Activated CD4-positive, alpha-beta T cell treated with anti-CD3 and anti-CD28 coated beads, Interleukin-2, amount 10 ng/mL, durations not matched to agents 24 days and 14 days (primary cell): ENCODE measurements around the gene ALKBH3. TPM values are rescaled to one million over a fixed set of nuclear protein-coding genes. Genes with fewer than 3 reads are reported as not detected.

Source experiments
- DNase-seq: peaks from one replicate; pipeline ENCODE4 v3.0.0; 2022
- H3K27ac Mint-ChIP-seq: one replicate; pipeline ENCODE4 v1.8.0; 2022; ENCODE audit warnings: mild to moderate bottlenecking, mixed read lengths
- H3K27me3 Mint-ChIP-seq: one replicate; pipeline ENCODE4 v1.8.0; 2022; ENCODE audit warnings: mixed read lengths
- H3K36me3 Mint-ChIP-seq: one replicate; pipeline ENCODE4 v1.8.0; 2022; ENCODE audit warnings: low read depth, mild to moderate bottlenecking, mixed read lengths
- H3K4me1 Mint-ChIP-seq: one replicate; pipeline ENCODE4 v1.8.0; 2021; ENCODE audit warnings: mixed read lengths
- H3K4me3 Mint-ChIP-seq: one replicate; pipeline ENCODE4 v1.8.0; 2022; ENCODE audit warnings: mild to moderate bottlenecking, moderate library complexity, mixed read lengths
- H3K9me3 Mint-ChIP-seq: one replicate; pipeline ENCODE4 v1.8.0; 2021; ENCODE audit warnings: mixed read lengths
- intact Hi-C: fragments of 100-400 bp; cut with micrococcal nuclease; formaldehyde crosslinking; loops from one replicate; pipeline ENCODE4 v1.15.1; 2023
- total RNA-seq: library from RNA; stranded (reverse); gene quantifications from 2 replicates; pipeline ENCODE4 v1.2.3, GENCODE V29; 2022

Gene ALKBH3
- total RNA-seq, 1 donor from 2014 or later: 38.3 TPM

DNA sequence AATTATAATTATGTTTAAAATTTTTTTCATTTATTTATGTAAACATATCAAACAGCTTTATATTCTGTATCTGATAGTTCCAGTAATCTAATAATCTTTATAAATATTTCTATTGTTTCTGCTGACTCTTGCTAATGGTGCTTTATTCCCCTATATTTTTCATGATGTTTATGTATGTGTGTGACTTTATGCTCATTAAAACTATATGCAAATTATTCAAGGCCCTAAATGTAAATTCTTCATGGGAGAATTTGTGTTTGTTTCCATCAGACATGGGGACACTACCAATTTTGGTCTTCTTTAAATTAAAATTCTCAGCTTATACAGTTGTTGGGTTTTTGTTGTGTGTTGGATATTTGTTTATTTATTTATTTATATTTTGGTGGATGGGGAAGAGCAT lies 13.7 kb upstream of the ALKBH3 start:
- intact Hi-C loops: loop anchor here (10.0 kb wide), 1 partner anchor 552 kb away; the partner anchor contains the start of gene API5
- Mint-ChIP-seq H3K27ac (no peak overlapping the region), H3K27me3 (peaks cover 49% of the 10 kb centered on the region), H3K36me3 (peaks cover 9% of the 10 kb centered on the region), H3K4me3 (no peak overlapping the region), H3K4me1 (peaks cover 28% of the 10 kb centered on the region), H3K9me3 (peaks cover 12% of the 10 kb centered on the region)
- DNase-seq: no peak

DNA sequence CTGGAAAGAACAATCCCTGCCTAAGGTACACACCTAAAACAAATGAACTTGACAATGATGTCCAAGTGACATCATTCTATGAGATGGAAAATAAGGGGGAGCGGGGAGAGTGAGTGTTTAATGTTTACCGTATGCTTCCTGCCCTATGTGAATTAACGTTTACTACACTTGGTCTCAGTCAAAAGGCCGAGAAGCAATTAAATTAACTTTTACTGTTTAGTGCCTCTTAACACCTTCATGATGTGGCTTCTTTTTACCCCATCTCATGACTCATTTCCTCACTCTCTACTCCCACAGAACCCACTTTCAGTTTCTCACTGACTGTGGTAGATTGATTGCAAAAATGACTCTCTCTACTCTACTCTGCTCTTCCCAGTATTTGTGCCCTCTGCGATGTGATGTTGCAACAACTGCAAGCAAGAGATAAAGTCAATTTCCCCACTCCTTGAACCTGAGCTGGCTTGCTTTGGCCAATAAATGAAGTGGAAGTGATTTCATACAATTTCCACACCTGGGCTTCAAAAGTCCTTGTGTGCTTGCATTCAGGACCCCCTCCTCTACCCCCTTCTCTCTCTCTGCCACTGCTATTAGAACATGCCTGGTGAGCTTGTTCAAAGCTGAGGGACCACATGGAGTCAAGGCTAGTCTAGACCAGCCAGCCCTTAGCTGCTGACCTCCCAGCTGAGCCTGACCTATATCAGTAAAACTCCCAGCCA lies 11.6 kb upstream of the ALKBH3 start:
- Mint-ChIP-seq H3K27ac (peak overlapping the region; percentile 76), H3K9me3 (peaks cover 9% of the 10 kb centered on the region), H3K4me1 (peaks cover 28% of the 10 kb centered on the region), H3K4me3 (peak overlapping the region; percentile 66), H3K27me3 (peaks cover 60% of the 10 kb centered on the region), H3K36me3 (peaks cover 9% of the 10 kb centered on the region)
- DNase-seq: peak; percentile 89
- intact Hi-C loops: loop anchor here (1.0 to 10.0 kb wide), 6 partner anchors 11 to 554 kb away; partner anchors contain the start of genes ALKBH3, API5 and HSD17B12

DNA sequence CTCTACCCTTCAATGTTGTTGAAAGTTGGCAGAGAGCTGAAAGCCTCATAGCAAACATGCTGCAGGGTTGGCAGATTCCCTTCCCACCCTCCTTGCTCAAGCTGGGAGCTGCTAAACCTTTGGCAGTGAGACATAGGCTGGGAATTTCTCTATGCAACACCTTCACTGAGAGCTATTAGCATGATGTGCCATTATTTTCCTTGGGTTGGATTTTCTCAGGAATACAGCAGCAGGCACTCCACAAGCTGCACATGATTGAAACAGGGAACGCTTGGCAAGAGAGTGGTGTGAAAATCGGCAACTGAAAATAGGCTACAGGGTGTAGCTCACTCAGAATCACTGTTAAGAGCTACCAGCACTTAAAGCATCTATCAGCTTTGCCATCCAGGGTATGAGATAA lies 9.6 kb upstream of the ALKBH3 start:
- Mint-ChIP-seq H3K4me3 (no peak overlapping the region), H3K9me3 (peaks cover 9% of the 10 kb centered on the region), H3K36me3 (peaks cover 9% of the 10 kb centered on the region), H3K27ac (no peak overlapping the region), H3K4me1 (peaks cover 28% of the 10 kb centered on the region), H3K27me3 (peaks cover 54% of the 10 kb centered on the region)
- intact Hi-C loops: no loop called here
- no peak for DNase-seq

DNA sequence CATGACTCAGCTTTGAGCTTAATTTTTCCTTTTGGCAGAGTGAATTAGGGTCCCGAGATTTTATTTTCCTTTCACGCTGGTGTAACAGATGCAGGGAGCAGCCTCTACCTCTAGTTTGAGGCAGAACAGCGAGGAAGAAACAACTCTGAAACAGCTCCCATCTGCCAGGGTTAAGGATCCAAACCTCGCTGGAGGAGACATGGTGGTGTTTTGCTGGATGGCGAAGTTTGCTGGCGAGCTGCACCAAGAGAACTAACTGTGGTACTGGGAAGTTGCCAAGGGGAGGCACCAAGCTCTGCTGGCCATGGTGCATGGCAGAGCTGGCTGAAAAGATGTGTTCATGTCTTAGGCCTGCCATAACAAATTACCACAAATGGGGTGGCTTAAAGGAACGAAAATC lies 7.6 kb upstream of the ALKBH3 start:
- no peak overlapping the region for H3K4me3 Mint-ChIP-seq
- peaks cover 48% of the 10 kb centered on the region for H3K27me3 Mint-ChIP-seq
- DNase-seq: no peak
- no peak overlapping the region for H3K27ac Mint-ChIP-seq
- H3K9me3 Mint-ChIP-seq: peaks cover under 1% of the 10 kb centered on the region
- H3K4me1 Mint-ChIP-seq: peaks cover 19% of the 10 kb centered on the region
- intact Hi-C loops: no loop called here
- peaks cover 2% of the 10 kb centered on the region for H3K36me3 Mint-ChIP-seq

DNA sequence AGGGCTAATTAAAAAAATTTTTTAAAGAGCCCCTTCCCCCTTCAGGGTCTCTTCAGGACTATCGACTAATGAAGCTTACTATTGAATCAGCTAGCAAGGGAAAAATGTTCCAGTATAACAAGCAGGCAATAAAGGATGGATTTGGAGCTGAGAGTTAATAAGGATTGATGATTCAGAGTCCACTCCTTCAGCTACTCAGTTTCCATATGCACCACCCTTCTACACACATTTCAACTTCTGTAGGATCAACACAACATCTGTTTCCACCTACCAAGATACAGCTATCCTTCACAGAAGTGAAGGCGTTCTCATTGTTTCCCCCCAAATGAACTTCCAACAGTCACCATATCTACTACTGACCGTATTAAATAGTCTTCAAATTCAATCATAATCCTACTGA lies 6.6 kb upstream of the ALKBH3 start:
- Mint-ChIP-seq H3K27me3 (peaks cover 51% of the 10 kb centered on the region), H3K27ac (no peak overlapping the region), H3K9me3 (peaks cover 6% of the 10 kb centered on the region), H3K36me3 (peaks cover under 1% of the 10 kb centered on the region), H3K4me3 (no peak overlapping the region), H3K4me1 (peaks cover 10% of the 10 kb centered on the region)
- no peak for DNase-seq
- intact Hi-C loops: no loop called here

DNA sequence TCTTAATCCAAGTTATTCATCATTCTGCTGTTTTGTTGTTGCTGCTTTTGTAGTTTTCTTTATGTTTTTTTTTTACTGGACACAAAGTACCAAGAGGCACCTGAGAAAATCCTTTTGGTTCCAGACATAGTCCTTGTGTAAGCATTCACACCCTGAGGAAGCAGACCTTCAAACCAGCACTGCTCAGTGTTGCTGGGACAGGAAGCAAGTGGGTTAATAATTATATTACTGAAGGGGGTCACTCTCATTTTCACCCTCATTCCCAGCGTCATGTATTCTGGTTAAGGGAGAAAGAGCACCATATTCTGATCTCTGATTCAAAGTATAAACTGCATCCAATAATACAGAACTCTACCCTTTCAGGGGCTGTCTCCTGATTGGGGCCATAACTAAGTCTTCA lies 5.9 kb upstream of the ALKBH3 start:
- no peak overlapping the region for H3K4me3 Mint-ChIP-seq
- peaks cover 55% of the 10 kb centered on the region for H3K27me3 Mint-ChIP-seq
- DNase-seq: no peak
- peaks cover 10% of the 10 kb centered on the region for H3K9me3 Mint-ChIP-seq
- intact Hi-C loops: no loop called here
- H3K36me3 Mint-ChIP-seq: no peaks in the 10 kb centered on the region
- peaks cover 4% of the 10 kb centered on the region for H3K4me1 Mint-ChIP-seq
- H3K27ac Mint-ChIP-seq: no peak overlapping the region

DNA sequence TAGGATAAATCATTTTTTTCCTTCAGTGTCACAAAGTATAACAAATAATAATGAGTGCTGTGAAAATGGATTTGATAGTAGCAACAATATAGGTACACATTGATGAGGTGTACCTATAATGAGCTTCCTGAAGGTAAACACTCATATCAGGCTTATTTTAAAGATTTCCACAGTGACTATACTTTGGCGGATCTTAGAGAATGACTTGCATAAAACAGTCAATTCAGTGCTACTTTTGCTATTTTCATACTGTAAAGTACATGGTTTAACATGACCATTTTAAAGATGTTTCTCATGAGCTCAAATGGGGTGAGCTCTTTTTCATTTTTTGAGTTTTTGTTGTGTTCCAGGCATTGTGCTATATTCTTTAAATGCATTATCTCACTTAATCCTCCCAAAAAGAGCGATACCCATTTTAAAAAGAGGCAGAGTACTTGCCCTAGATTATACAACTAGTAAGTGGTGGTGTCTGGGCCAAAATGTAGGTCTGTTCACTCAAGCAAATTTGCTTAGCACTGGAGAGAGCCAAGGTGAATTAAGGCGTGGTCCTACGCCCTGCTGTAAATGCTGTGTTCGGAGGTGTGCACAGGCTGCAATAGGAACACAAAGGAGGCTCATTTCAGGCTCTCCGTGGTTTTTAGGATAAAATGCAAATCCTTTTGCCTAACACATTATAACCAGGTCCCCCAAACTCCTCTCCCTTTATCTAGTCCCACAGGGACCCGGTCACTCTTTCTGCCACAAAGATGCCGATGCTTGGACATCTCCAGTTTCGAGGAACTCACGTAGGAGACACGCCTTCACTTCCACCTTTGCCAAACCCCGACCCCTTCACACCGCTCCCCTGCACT lies 617 bp upstream of the ALKBH3 start:
- H3K36me3 Mint-ChIP-seq: peaks cover 25% of the 10 kb centered on the region
- H3K27ac Mint-ChIP-seq: peak overlapping the region; percentile 90
- no peak for DNase-seq
- peaks cover 18% of the 10 kb centered on the region for H3K27me3 Mint-ChIP-seq
- H3K9me3 Mint-ChIP-seq: peaks cover 21% of the 10 kb centered on the region
- intact Hi-C loops: loop anchor here (1.0 to 10.0 kb wide), 3 partner anchors 11 to 215 kb away; partner anchors contain the start of gene EXT2
- H3K4me1 Mint-ChIP-seq: peaks cover 14% of the 10 kb centered on the region
- H3K4me3 Mint-ChIP-seq: peak overlapping the region; percentile 93

DNA sequence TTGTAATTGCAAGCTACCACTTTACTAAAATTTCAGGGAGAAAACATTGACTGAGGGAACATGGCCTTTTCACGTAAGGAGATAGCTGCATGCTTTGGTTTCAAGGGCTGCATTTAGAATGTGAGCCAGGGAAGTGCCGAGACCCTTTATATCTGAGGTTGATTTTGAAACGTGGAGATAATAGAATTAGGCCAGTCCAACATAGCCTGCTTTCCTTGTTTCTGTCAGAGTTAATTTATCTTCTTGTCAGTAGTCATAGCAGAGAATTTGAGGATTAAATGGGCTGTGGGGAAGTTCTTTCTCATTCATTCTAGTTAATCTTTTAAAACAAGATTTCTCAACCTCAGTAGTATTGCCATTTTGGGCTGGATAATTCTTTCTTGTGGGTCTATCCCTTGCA lies 12.2 kb downstream of the ALKBH3 start:
- H3K36me3 Mint-ChIP-seq: peaks cover 40% of the 10 kb centered on the region

DNA sequence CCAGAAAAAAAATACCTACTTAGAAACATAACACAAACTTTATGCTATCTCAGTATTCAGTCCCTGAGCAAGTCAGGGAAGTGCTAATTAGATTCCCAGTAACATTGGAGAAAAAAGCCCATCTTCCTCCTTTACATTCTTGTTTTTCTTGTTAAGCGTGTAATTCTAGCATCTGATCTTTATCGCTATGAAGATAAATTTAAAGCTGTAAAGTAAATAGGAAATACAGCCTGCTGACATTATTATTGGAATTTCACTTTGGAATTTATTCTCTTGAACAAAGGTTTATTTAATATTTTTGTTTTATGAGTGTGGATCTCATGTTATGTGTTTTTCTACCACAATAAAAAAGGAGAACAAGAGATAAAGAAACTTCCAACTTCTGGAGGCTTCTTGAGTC lies 13.9 kb downstream of the ALKBH3 start:
- Mint-ChIP-seq H3K36me3 (peaks cover 49% of the 10 kb centered on the region), H3K9me3 (no peaks in the 10 kb centered on the region), H3K4me3 (no peak overlapping the region), H3K4me1 (no peaks in the 10 kb centered on the region), H3K27ac (no peak overlapping the region), H3K27me3 (no peaks in the 10 kb centered on the region)
- DNase-seq: no peak
- intact Hi-C loops: no loop called here

More for the DNA sequence above, 12.2 kb downstream of the ALKBH3 start:
- Mint-ChIP-seq H3K27ac (no peak overlapping the region), H3K27me3 (no peaks in the 10 kb centered on the region), H3K4me3 (no peak overlapping the region), H3K4me1 (no peaks in the 10 kb centered on the region), H3K9me3 (no peaks in the 10 kb centered on the region)
- intact Hi-C loops: no loop called here
- no peak for DNase-seq

DNA sequence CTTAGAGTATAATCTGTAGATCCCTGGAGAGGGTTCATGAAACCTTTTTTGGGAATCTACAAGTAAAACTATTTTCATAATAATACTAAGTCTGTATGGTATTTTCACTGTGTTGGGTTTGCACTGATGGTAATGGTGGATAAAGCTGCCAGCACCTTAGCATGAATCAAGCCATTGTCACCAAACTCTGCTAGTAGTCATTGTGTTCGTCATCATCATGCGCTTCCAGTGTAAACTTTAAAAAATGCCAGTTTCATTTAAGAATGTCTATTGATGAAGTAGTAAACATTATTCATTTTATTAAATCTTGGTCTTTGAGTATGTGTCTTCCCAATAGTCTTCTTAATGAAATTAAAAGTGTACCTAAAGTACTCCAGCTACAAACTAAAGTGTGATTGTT lies 15.0 kb downstream of the ALKBH3 start:
- intact Hi-C loops: no loop called here
- no peaks in the 10 kb centered on the region for H3K4me1 Mint-ChIP-seq
- no peak overlapping the region for H3K4me3 Mint-ChIP-seq
- H3K9me3 Mint-ChIP-seq: no peaks in the 10 kb centered on the region
- DNase-seq: no peak
- H3K27ac Mint-ChIP-seq: no peak overlapping the region
- no peaks in the 10 kb centered on the region for H3K27me3 Mint-ChIP-seq
- H3K36me3 Mint-ChIP-seq: peaks cover 44% of the 10 kb centered on the region

DNA sequence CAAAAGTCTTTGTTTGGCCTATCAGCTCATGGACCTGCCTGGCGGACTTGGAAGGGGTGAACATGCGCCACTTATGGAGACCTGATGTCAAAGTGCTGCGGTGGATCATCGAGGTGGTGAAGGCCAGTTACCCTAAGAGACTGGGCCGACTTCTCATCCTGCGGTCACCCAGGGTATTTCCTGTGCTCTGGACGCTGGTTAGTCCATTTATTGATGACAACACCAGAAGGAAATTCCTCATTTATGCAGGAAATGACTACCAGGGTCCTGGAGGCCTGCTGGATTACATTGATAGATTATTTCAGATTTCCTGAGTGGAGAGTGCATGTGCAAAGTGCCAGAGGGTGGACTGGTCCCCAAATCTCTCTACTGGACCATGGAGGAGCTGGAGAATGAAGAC lies 17.9 kb downstream of the ALKBH3 start:
- H3K36me3 Mint-ChIP-seq: peaks cover 38% of the 10 kb centered on the region
- no peaks in the 10 kb centered on the region for H3K4me1 Mint-ChIP-seq
- no peak overlapping the region for H3K27ac Mint-ChIP-seq
- H3K27me3 Mint-ChIP-seq: no peaks in the 10 kb centered on the region
- intact Hi-C loops: no loop called here
- no peaks in the 10 kb centered on the region for H3K9me3 Mint-ChIP-seq
- no peak overlapping the region for H3K4me3 Mint-ChIP-seq
- DNase-seq: no peak

DNA sequence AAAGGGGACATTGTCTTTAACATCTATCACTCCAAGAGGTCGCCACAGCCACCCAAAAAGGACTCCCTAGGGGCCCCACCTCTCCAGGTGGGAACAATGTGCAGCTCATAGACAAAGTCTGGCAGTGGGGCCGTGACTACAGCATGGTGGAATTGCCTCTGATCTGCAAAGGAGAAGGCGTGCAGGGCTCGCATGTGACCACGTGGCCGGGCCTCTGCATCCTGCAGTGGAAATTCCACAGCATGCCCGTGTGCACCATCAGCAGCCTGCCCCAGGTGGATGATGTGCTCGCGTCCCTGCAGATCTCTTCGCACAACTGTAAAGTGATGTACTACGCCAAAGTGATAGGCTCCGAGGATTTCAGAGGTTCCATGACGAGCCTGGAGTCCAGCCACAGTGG lies 18.5 kb downstream of the ALKBH3 start:
- no peaks in the 10 kb centered on the region for H3K4me1 Mint-ChIP-seq
- no peak overlapping the region for H3K27ac Mint-ChIP-seq
- H3K27me3 Mint-ChIP-seq: no peaks in the 10 kb centered on the region
- peaks cover 40% of the 10 kb centered on the region for H3K36me3 Mint-ChIP-seq
- H3K9me3 Mint-ChIP-seq: no peaks in the 10 kb centered on the region
- intact Hi-C loops: no loop called here
- H3K4me3 Mint-ChIP-seq: no peak overlapping the region
- no peak for DNase-seq

DNA sequence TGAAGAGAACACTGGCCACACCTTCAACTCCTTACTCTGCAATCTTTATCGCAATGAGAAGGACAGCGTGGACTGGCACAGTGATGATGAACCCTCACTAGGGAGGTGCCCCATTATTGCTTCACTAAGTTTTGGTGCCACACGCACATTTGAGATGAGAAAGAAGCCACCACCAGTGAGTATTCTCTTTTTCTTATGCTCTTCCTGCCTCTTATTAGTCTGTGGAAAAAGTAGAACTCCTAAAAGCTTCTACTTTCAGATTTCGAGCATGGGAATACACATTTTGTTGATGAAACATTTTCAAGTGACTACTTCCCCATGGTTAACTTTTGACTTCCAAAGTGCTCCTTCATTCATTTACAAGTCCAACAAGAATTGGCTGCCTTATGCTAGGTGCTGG lies 20.9 kb downstream of the ALKBH3 start:
- Mint-ChIP-seq H3K4me1 (no peaks in the 10 kb centered on the region), H3K27me3 (no peaks in the 10 kb centered on the region), H3K9me3 (no peaks in the 10 kb centered on the region), H3K36me3 (peaks cover 39% of the 10 kb centered on the region), H3K27ac (no peak overlapping the region), H3K4me3 (no peak overlapping the region)
- intact Hi-C loops: no loop called here
- no peak for DNase-seq

DNA sequence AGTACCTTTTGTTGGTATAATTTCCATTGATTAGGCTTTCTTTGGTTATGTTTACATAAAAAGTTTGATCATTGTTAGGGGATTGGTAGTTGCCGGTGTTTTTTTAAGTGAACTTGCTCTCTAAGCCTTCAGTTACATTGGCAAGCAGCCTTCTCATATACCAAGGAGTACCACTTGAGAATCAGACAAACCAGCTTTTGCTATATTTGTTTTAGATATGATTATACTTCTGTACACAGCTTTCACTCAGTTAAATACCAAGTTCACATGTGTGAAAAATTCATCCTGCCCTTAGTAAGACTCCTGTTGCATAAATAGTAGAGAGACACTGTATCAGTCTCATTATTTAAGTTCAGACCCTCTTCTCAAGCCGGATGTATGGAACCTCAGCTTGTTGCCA lies 22.4 kb downstream of the ALKBH3 start:
- Mint-ChIP-seq H3K27ac (no peak overlapping the region), H3K9me3 (no peaks in the 10 kb centered on the region), H3K4me3 (no peak overlapping the region), H3K27me3 (no peaks in the 10 kb centered on the region), H3K36me3 (peaks cover 42% of the 10 kb centered on the region), H3K4me1 (peaks cover 9% of the 10 kb centered on the region)
- no peak for DNase-seq
- intact Hi-C loops: no loop called here
